ENCODE data around the gene RNF123.

DNA sequence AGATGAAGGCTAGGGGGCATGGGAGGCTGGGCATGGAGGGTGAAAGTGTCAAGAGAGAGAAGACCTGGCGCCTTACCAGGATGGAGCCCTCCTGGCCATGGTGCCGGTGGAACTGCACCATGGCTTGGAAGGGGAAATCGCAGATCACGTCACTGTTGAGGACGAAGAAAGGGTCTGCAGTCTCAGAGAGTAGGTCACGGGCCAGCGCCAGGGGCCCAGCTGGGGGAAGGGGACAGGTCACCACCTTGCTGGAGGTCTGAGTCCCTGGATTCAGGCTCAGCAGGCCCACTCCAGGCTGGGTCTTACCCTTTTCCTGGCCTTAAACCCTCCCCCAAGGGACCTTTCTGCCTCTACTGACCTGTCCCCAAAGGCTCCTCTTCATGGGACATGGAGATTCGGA lies 33.5 kb downstream of the RNF123 start:
- TF ChIP-seq, protein P1, sequence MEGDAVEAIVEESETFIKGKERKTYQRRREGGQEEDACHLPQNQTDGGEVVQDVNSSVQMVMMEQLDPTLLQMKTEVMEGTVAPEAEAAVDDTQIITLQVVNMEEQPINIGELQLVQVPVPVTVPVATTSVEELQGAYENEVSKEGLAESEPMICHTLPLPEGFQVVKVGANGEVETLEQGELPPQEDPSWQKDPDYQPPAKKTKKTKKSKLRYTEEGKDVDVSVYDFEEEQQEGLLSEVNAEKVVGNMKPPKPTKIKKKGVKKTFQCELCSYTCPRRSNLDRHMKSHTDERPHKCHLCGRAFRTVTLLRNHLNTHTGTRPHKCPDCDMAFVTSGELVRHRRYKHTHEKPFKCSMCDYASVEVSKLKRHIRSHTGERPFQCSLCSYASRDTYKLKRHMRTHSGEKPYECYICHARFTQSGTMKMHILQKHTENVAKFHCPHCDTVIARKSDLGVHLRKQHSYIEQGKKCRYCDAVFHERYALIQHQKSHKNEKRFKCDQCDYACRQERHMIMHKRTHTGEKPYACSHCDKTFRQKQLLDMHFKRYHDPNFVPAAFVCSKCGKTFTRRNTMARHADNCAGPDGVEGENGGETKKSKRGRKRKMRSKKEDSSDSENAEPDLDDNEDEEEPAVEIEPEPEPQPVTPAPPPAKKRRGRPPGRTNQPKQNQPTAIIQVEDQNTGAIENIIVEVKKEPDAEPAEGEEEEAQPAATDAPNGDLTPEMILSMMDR (IDR thresholded peaks at IDR 0.05) = no peak
- TF ChIP-seq RXRA (IDR thresholded peaks at IDR 0.05; ENCODE audit: borderline replicate concordance, low read depth) (no peak), RFX5 (IDR thresholded peaks at IDR 0.05; ENCODE audit: low read length) (no peak), MXI1 (IDR thresholded peaks at IDR 0.05; ENCODE audit: low read depth, low read length) (no peak), TEAD4 (IDR thresholded peaks at IDR 0.05; ENCODE audit: borderline replicate concordance, insufficient read depth) (no peak), TAF1 (IDR thresholded peaks at IDR 0.05; ENCODE audit: borderline replicate concordance, low read depth, low read length) (no peak), REST (IDR thresholded peaks at IDR 0.05; ENCODE audit: low read depth, low read length) (no peak)

All from SK-N-SH (cell line).